OCI-M2 (cell line): ENCODE measurements around the gene GPR84.
"Not testable (repeated sequence)": the region's sequence is repeated elsewhere in the genome, so short reads cannot be mapped to it uniquely, and the experiment has no call there.

Experiments
- DNase-seq: peaks from one replicate; lab custom pipeline; 2025; ENCODE audit not compliant: unreplicated experiment; lab: John Stamatoyannopoulos, UW

GPR84 gene

DNA sequence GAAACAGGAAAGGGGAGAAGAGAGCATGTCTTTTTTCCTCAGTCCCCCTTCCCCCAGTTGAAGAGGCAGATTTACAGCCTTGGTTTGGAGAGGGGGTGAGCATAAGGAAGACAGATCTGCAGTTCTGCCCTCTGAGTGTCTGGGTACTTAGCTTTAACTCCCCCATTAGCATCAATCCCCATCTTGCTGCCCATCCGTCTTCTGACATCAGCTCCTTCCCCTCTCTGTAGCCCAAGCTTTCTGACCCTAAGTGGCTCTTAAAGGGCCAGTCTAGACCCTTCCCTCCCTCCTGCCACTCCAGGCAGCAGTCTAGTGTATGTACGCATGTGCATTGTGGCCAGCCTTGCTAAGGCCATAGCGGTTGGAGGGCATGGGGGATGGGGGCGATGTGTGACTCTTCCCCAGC, 7.3 kb downstream of the GPR84 start:
- DNase-seq = no peak

DNA sequence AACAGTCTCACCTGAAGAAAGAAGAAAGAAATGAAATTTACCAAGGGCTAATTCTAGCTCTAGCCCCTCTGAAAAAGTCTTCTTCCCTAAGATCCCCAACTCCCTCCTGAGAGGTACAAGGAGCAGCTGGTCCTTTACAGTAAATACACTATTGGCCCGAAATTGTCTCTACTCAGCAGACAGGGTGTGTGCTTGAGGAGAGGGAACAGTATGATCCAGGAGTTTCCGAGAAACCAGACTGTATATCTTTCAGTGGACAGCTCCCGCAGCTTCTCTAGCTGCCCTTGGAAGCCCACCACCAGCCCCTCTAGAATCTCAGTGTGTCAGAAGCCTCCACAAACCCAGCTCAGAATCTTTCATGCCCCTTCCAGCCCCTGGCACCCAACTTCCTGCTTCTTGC, 8.1 kb downstream of the GPR84 start:
- no peak for DNase-seq

DNA sequence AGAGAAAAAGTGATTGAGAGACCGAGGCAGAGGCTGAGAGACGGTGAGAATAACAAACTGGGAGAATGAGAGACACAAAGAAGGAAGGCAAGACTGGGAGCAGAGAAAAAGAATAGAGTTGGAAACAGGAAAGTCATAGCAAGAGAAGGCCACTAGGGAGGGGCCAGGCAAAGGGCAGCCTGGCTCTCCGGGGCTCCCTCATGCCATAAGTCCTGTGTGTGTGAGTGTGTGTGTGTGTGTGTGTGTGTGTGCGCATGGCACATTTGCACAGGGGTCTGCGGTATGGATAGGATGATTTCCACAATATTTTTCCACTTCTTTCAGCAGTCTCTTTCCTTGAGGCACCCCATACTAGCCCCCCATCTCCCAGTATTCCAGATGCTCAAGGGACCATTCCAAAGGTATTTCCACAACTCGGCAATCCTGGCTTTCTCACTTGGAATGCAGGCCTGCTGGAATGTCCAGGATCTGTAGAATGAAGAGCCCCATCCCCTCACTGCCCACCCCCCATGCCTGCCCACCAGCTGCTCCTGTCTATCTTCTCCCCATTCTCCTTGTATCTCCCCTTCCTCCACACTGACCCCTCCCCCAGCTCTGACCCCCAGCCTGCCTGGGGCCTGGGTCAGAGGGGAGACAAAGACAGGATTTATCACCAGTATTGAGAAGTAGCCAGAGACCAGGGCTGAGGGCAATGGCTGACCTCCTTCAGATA, 9.0 kb downstream of the GPR84 start:
- DNase-seq = no peak

DNA sequence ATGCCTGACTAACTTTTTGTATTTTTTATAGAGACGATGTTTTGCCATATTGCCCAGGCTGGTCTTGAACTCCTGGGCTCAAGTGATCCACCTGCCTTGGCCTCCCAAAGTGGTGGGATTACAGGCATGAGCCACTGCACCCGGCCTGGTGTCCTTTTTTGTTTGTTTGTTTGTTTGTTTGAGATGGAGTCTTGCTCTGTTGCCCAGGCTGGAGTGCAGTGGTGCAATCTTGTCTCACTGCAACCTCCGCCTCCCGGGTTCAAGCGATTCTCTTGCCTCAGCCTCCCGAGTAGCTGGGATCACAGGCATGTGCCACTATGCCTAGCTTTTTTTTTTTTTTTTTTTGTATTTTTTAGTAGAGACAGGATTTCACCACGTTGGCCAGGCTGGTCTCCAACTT, 10.0 kb downstream of the GPR84 start:
- not testable (repeated sequence) for DNase-seq

DNA sequence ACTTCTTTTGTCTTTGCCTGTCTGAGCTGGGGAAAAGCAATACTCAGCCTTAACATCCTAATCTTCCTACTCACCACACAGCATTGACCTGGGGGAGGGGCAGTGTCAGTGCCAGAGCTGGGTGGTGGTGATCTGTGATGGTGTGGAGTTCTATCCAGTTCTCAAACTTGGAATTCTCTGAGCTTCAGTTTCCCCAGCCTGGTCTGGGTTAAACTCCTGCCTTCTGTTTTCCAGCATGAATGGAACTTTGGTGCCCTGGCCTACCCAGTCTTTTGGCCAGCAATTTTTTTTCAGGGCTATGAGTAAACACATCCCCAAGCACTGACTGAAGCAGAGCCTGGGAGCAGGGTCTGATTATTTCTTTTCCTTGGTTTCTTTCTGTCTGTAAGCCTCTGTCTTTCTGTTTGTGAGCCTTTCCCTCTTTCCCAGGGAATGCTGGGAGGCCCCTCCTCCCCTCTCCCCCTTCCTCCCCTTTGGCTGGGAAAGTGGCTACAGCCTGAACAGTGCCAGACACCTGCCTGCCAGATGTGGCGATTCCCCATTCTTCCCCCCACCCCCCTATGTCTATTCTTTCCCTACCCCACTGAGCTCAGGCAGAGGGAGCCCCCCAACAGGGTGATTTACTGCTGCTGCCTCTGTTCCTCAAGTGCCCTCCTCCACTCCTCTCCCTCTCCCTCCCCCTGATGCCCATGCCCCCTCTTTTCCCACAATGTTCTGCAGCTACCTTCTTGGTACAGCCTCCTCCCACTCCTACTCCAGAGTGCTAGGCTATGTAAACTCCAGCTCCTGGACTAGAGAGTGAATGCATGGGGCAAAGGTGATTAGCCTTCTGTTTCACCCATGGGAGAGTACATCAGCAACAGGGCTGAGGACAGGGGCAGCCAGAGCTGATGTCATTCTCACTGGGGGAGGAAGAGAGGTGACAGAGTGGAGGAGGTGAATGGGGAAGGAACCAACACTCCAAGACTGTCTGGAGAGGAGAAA, 11.1 kb downstream of the GPR84 start:
- DNase-seq = no peak

DNA sequence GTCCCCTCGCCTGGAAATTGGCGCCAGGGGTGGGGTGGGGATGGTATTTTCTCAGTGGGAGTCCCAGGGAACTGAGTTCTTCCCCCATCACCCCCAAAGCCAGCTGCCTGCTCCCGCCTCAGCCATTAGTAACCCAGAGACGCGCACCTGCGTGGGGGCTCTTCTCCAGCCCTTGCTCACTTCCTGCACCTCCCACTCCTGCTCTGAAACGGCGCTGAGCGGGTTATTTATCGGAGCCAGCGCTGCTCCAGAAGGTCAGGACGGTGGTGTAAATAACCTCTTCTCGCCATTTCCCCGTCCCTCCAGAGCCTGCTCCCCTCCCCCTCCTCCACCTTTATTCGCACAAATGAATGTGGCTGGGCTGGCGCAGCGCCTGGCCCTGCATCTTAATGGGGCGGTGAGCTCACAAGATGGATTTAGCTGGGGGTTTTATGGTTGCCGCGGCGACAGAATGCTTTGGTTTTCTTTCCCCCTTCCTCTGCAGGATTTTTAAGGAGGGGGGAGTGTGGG, 12.2 kb downstream of the GPR84 start:
- no peak for DNase-seq

DNA sequence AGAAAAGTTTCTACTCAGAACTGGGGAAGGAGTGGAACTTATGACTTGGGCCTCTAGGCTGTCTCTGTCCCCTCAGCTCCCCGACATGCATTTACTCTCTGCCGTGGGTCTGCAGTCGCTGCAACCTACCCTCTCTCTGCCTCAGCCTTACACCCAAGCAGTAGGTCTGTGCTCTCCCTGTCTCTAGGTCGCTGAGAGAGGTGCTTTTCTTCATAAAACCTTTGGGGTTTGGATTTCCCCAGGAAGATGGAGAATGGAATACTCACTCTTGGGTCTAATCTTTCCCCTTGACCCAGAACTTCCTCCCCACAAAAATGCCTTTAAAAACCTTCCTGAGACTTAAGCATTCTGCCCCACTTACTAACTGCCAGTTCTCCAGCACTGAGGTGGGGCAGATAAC, 12.9 kb downstream of the GPR84 start:
- DNase-seq = no peak

DNA sequence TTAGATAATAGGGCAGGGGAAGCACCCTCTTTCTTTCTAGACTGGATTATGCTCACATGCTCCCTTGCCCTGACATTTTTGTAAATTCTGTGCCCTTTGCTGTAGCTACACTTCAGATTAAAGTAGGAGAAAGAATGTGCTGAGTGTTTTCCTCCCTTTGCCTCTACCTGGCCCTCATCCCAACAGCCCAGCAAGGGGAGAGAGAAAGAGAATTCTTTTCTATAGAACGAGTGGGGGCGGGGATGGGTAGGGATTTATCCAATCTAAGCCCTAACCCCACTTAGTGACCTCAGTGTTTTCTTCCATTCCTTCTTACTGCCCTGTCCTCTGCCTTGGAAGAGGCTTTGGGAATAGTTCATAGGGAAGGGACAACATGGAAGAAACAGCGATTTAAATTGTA, 13.5 kb downstream of the GPR84 start:
- no peak for DNase-seq

DNA sequence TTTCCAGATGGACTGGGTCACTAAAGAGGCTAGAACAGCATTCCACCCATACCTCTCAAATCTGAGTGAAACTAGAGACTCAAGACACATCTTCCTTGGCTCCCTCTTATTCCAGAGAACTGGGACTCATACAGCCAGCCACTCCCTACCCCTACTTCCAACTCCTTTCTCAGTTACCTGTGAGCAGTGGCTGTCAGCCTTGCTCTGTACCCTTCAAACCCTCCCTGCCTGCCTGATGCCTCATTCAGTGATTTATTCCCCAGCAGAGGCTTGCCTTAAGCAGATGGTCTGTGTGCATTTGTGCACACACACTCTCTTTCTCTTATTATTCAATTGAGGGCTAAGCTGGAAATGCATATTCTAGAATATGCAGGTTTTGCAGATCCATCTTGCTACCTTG, 14.6 kb downstream of the GPR84 start:
- no peak for DNase-seq

DNA sequence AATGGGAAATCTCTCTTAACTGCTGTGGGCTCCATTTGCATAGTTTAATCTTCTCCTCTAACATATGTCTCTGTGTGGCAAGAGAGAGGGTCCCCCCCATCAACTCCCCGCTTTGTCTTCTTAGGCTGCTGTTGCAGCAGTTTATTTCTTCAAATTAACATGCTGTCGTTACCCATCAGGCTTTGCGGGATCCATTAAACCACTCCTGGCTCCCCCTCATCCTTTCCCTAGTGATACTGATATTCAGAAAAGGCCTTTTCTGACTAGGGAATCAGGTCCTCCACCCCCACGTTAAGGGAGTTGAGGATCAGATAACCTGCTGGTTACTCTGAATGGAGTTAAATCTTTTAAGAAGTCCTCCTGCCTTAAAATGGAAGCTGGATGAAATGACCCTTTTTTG, 15.2 kb downstream of the GPR84 start:
- DNase-seq = no peak

DNA sequence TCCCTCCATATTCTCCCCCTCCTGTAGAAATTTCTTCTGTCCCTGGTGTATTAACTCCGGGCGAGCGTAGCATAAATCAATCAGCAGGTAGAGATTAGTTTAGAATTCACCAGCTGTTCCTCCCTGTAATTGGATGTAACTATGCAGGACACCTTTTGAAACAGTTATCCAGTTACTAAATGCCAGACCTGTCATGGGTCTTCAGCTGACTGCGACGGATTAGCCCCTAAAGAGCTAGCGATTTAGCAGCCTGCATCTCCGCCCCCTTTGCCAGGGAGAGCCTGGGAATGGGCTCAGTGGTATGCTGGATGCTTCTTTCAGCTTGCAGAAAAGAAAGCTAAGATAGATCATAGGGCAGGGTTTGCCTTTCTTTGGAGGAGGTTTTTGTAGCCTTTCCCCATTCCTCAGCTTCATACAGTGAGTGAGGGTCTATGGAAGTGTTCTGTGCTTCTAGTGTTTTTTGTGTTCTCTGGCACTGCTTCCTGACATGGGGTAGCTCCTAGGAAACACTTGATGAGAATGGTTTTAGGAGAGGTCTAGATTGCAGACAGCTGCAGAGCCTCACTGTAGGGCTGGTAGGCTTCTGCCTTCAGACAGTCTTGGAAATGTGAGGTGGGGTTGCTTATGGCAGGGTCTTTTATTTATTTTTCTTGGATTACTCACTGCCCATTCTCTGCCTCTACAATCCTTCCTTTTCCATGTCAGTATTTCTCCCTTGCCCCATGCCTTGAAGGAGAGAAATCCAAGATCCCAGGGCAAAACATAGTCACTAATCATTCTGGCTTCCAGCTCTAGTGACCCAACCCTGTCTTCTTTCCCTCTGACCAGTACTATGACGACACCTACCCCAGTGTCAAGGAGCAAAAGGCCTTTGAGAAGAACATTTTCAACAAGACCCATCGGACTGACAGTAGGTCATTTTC, 22.6 kb downstream of the GPR84 start:
- no peak for DNase-seq

DNA sequence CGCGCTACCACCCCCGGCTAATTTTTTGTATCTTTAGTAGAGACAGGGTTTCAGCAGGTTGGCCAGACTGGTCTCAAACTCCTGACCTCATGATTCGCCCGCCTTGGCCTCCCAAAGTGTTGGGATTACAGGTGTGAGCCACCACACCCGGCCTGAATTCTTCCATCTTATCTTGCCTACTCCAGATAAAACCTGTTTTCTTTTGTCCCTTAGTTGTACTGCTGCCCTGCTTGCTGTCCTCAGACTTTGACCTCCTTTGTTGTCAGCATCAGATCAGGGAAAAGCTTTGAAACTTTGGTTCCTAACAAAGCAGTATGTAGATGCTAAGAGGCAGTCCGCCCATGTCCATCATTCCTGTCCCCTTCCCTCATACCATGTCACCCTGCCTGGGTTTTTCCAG, 23.4 kb downstream of the GPR84 start:
- DNase-seq = no peak

DNA sequence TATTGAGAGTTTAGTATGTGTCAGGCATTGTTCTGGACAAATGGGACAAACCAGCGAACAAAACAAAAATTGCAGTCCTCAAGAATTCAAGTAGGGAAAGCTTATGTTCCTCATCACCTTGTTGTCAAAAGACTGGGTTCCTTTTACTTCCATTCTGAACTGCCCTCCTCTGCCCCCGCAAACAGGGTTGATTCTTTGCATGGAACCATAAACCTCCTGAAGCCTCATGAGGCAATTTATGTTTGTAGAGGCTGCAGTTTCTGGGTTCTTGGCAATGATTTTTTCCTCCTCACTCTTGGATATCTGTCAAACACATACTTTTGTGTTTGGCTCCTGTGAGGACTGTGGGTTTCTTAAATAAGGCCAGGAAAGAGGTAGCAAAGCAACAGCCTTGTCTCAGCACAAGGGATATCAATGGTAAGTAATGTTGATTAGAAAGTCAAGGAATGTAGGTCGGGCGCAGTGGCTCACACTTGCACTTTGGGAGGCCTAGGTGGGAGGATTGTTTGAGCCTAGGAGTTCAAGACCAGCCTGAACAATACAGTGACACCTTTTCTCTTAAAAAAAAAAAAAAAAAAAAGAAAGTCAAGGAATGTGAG, 25.5 kb downstream of the GPR84 start:
- no peak for DNase-seq

DNA sequence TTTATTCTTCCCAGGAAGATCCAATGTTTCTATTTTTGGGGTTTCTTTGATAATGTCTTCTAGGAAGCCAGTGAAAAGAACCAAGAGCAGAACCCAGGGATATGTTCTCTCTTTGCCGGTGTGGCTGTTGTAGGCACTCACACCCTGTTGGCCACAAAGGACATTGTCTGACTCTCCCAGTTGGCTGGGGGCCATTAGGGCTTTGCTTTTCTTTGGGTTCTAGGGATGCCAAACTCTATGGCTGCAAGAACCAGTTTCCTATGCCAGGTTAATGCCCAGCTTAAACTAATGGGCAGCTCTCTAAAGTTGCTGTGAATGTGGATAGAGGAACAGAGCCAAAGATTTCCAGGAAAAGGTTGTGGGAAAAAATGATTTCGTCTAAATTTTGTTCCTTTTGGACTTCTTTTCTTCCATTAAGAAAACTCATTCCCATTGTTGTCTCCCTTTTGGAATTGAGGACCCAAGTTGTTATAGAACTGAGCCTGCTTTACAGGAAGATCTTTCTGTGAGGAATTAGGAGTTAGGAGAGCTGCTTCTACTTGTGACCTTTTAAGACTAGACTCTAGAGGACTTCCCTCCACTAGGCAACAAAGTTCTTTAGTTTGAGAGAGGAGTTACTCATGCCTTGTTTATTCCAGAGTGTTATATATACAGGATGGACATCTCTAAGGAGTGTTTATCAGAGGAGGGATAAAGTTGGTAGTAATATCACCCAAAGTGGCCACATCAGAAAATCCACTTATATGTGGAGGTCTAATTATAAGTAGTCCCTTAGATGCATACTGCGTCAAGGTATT, 26.2 kb downstream of the GPR84 start:
- DNase-seq = no peak

DNA sequence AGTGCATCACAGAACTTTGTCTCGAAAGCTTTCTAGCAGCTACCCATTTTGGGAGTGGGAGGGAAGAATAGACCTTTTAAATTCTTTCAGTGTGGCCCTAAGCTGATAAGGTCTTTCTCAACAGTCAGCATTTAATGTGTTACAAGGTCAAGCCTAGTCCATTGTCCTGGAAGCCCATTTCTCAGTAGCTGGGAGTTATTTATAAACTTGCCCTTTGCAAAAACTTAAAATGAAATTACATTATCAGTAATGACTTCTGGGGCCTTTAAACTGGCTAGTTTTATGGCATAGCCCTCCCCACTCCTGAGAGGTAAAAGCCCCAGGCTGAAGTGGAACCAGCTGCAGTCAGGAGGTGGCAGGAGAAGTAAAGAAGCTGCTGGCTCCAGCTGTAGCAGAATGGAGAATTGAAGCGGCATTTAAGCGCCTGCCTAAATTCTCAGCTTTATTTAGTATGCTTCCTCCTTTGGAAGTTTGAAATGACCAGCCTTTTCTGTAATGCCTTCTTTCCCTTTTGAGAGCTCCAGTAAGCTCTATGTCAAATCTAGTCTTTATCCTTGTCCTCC, 26.9 kb downstream of the GPR84 start:
- DNase-seq = no peak

DNA sequence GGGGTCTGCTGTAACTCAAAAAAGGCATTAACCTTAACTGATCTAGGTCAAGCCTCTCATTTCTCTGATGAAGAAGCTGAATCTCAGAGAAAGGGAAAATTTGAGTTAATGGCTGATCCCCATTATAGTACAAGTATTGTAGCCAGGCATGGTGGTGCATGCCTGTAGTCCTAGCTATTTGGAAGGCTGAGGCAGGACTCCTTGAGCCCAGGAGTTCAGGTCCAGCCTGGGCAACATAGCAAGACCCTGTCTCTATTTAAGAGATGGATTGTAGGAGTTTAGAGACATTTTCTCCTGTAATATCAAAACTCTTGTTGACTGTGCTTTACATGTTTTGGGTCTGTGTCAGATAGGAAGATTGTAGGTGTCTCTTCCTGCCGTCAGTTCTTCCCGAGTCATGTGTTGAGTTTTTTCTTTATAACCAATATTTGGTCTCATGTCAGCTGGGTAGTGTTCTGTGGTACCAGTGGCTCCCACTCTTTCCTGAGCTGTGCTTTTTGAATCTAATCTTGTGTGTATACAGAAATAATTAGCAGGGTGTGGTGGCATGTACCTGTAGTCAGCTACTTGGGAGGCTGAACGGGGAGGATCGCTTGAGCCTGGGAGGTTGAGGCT, 30.8 kb downstream of the GPR84 start:
- DNase-seq = no peak

DNA sequence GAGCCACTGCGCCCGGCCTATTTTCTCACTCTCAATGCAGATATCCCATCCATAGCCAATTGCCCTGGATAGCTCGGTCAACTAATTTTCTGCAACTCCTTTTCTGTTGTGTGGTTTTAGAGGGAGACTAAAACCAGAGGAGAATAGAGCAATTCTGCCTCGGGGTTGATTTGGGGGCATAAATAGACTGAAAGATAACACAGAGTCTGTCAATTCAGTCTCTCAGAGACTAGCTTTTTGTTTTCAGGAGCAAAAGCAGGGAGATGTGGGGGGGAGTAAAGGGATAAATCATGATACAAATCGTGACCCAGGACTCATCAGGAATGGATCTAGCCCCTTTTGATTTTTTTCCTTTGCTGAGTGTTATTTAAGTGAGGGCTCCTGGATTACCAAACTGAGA, 32.8 kb downstream of the GPR84 start:
- no peak for DNase-seq

DNA sequence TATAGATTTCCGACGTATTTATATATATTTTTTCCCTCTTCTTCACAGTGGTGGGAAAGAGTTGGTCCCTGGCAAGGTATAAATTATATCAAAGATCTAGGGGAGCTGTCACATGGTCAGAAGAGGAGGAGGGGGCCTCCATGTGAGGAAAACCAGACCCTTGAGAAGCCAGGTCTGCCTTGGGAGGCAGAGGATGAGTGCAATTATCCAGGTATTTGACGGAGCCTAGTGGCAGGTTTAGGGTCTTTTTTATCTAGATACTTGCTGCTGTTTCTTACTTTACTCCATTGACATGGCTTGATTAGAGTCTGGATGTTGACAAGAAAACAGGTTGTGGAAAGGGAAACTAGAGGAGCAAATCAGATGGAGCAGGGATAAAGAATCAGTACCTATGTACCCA, 33.8 kb downstream of the GPR84 start:
- no peak for DNase-seq

DNA sequence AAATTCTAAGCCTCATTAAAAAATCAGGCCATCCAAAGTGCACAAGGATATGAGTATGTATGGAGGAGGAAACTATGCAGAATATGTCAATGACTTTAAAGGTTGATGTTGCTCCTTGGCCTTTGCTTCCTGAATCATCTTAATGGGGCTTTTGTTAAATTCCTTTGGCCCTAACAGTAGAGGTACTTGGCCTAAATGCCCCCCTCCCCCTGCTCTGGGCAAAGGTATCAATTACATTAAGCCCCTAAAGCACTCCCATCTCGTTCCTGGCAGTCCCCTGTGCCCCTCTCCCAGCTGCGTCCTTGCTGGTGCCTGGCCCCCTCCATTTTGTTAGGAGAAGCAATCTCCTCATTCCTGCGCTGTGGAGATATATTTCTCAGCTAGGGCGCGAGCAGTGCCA, 34.5 kb downstream of the GPR84 start:
- DNase-seq = no peak
